ENCODE measurements around the gene POLR2J. TPM values are rescaled to one million over a fixed set of nuclear protein-coding genes. Genes with fewer than 3 reads are reported as not detected.
"Not testable (repeated sequence)": the region's sequence is repeated elsewhere in the genome, so short reads cannot be mapped to it uniquely, and the experiment has no call there.

Gene POLR2J
- total RNA-seq, 1 experiment from 2014 or later, result 70.0 TPM

DNA sequence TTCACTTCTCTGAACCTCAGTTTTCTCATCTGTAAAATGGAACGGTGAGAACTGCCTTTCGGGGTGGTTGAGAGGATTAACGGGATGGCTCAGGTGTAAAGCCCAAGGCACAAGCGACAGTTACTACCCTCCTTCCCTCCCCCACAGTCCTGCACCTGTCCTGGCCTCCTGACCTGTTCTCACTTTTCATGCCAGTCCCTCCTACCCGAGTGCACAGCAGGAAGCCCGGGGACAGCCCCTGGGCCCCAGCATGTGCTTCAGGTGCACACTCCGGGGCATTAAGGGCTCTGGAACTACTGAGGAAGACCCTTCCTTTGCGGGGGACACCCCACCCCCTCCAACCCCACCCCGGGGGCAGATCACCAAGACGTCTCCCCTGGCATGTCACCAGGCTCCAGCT lies 38.2 kb upstream of the POLR2J start:
- H3K4me1 Mint-ChIP-seq (ENCODE audit: low read depth, unreplicated experiment); H3K4me3 Mint-ChIP-seq (ENCODE audit: unreplicated experiment); H3K4me3 ChIP-seq (ENCODE audit: low read depth, low read length); H3K9me3 ChIP-seq; intact Hi-C loops (cut with micrococcal nuclease; ENCODE audit: unreplicated experiment); CTCF ChIA-PET; H3K9me3 Mint-ChIP-seq (ENCODE audit: unreplicated experiment); BruUV-seq (replicated peaks); H3K4me1 ChIP-seq; DNase-seq; H3K27ac Mint-ChIP-seq (ENCODE audit: unreplicated experiment); H3K27me3 Mint-ChIP-seq (ENCODE audit: insufficient read depth, unreplicated experiment); POLR2A ChIA-PET; H3K36me3 ChIP-seq (ENCODE audit: control insufficient read depth, insufficient read depth, low read length); H3K36me3 Mint-ChIP-seq (ENCODE audit: insufficient read depth, unreplicated experiment); H3K27me3 ChIP-seq (replicated peaks; ENCODE audit: control insufficient read depth, insufficient read depth, low read length): not testable (repeated sequence)

DNA sequence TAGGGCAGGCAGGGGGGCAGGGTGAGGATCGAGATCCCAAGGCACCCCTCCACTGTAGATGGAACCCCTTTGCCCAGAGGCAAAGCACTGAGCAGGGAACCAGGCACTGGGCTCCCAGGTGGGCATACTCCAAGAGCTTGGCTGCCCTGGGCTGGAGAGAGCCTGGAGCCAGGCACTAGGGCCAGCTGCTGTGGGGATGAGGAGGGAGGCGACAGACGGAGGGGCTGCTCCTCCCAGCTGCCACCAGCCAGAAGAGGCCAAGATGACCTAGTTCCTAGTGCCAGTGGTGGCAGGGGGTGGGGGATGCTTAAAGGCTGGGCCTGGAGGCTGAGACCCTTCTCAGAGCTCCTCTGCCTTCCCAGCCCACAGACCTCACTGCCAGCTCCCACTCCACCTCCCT lies 37.2 kb upstream of the POLR2J start:
- H3K27me3 Mint-ChIP-seq (ENCODE audit: insufficient read depth, unreplicated experiment); H3K4me3 ChIP-seq (ENCODE audit: low read depth, low read length); DNase-seq; H3K36me3 ChIP-seq (ENCODE audit: control insufficient read depth, insufficient read depth, low read length); intact Hi-C loops (cut with micrococcal nuclease; ENCODE audit: unreplicated experiment); BruUV-seq (replicated peaks); H3K4me3 Mint-ChIP-seq (ENCODE audit: unreplicated experiment); H3K36me3 Mint-ChIP-seq (ENCODE audit: insufficient read depth, unreplicated experiment); H3K9me3 Mint-ChIP-seq (ENCODE audit: unreplicated experiment); H3K27ac Mint-ChIP-seq (ENCODE audit: unreplicated experiment); H3K9me3 ChIP-seq; H3K4me1 ChIP-seq; POLR2A ChIA-PET; H3K27me3 ChIP-seq (replicated peaks; ENCODE audit: control insufficient read depth, insufficient read depth, low read length); CTCF ChIA-PET; H3K4me1 Mint-ChIP-seq (ENCODE audit: low read depth, unreplicated experiment): not testable (repeated sequence)

DNA sequence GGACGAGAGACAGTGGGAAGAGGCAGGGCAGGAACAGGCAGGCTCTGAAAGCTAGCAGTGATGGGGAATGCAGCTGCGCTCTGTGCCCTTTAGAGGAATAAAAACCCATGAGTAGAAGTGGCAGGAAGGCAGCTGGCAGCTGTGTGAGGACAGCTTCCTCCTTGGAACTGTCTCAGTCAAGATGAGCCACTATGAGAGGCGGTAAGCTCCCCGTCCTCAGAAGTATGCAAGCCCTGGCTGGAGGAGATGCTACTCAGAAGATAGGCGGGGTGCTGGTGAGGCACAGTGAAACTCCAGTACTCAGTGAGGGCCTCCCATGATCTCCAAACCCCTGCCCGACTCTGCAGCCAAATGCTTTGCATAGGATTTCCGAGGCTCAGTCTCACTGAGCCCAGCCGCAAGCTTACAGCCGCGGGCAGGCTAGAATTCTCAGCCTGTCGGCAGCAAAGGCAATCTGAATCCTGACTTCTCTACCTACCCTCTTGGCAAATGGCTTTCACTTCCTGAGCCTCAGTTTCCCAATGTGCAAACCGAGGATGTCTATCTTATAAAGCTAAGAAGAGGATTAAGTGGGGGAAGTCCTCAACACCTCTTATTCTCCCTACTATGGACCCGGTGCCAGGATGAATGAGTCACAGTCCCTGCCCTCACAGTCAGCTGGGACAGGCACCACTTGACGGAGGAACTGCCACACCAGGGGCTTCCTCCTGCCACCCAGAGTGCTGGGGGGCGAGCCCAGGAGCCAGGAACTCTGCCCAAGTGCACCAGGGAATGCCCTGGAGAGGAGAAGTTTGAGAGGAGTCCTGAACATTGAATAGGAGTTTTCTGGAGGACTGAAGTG lies 36.4 kb upstream of the POLR2J start:
- POLR2A ChIA-PET, result not testable (repeated sequence)

DNA sequence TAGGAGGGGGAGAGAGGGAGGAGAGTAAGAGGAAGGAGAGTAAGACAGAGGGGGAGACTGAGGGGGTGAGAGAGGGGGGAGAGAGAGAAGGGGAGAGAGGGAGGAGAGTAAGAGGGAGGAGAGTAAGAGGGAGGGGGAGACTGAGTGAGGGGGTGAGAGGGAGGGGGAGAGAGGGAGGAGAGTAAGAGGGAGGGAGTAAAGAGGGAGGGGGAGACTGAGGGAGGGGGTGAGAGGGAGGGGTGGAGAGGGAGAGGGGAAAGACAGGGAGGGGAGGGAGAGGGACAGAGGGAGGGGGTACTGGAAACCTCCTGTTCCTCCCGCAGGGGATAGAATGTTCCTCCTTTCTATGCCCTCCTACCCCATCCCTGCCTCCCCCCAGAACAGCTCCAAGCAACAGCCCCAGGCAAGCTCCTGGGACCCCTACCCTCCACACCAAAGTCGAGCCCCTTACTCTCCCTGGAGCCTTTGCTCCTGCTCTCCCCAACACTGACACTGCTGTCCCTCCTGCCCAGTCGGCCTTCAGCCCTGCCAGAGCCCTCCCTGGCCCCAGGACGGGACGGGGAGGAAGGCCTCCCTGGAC lies 34.0 kb upstream of the POLR2J start:
- not testable (repeated sequence) for H3K4me1 Mint-ChIP-seq (ENCODE audit: low read depth, unreplicated experiment); H3K27ac Mint-ChIP-seq (ENCODE audit: unreplicated experiment)

More for the DNA sequence above, 36.4 kb upstream of the POLR2J start:
- H3K36me3 Mint-ChIP-seq (ENCODE audit: insufficient read depth, unreplicated experiment); intact Hi-C loops (cut with micrococcal nuclease; ENCODE audit: unreplicated experiment); H3K36me3 ChIP-seq (ENCODE audit: control insufficient read depth, insufficient read depth, low read length); H3K9me3 ChIP-seq; H3K9me3 Mint-ChIP-seq (ENCODE audit: unreplicated experiment); H3K27me3 ChIP-seq (replicated peaks; ENCODE audit: control insufficient read depth, insufficient read depth, low read length); CTCF ChIA-PET; H3K27me3 Mint-ChIP-seq (ENCODE audit: insufficient read depth, unreplicated experiment); H3K4me3 ChIP-seq (ENCODE audit: low read depth, low read length); H3K4me1 ChIP-seq; BruUV-seq (replicated peaks); H3K4me3 Mint-ChIP-seq (ENCODE audit: unreplicated experiment); H3K27ac Mint-ChIP-seq (ENCODE audit: unreplicated experiment); H3K4me1 Mint-ChIP-seq (ENCODE audit: low read depth, unreplicated experiment): not testable (repeated sequence)
- peak in 1 of 2 experiments; percentile 0 for DNase-seq

DNA sequence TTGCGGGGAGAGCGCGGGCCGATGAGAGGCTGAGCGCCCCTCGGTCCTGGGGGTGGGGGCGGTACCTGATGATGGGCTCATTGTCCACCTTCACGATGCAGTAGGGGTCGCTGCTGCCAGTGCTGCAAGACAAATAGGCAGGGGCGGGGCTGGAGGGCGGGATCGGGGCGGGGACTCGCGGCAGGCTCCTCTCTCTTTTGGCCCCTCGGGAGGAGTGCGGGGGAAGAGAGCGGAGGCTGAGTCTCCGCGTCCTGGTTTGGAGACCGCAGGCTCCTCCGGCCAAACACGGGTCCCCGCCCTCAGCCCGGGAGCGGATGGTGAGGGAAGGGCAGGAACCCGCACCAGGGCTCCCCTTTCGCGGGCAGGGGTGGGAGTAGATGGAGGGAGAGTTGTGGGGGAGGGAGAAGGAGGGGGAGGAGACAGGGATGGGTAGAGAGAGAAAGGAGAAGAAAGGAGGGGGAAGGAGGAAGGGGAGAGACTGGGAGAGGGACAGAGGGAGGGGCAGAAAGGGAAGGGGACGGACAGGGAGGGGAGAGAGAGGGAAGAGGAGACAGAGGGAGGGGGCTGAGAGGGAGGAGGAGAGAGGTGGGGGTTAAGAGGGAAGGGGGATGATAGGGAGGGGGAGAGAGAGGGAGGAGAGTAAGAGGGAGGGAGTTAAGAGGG lies 33.3 kb upstream of the POLR2J start:
- H3K9me3 ChIP-seq; BruUV-seq (replicated peaks); POLR2A ChIA-PET; H3K27me3 Mint-ChIP-seq (ENCODE audit: insufficient read depth, unreplicated experiment); H3K4me1 Mint-ChIP-seq (ENCODE audit: low read depth, unreplicated experiment); DNase-seq; H3K27me3 ChIP-seq (replicated peaks; ENCODE audit: control insufficient read depth, insufficient read depth, low read length); H3K9me3 Mint-ChIP-seq (ENCODE audit: unreplicated experiment); H3K4me3 Mint-ChIP-seq (ENCODE audit: unreplicated experiment); intact Hi-C loops (cut with micrococcal nuclease; ENCODE audit: unreplicated experiment); H3K4me1 ChIP-seq; CTCF ChIA-PET; H3K27ac Mint-ChIP-seq (ENCODE audit: unreplicated experiment); H3K4me3 ChIP-seq (ENCODE audit: low read depth, low read length); H3K36me3 ChIP-seq (ENCODE audit: control insufficient read depth, insufficient read depth, low read length); H3K36me3 Mint-ChIP-seq (ENCODE audit: insufficient read depth, unreplicated experiment): not testable (repeated sequence)

More for the DNA sequence above, 34.0 kb upstream of the POLR2J start:
- H3K36me3 Mint-ChIP-seq (ENCODE audit: insufficient read depth, unreplicated experiment); CTCF ChIA-PET; H3K9me3 Mint-ChIP-seq (ENCODE audit: unreplicated experiment); POLR2A ChIA-PET; BruUV-seq (replicated peaks); H3K27me3 ChIP-seq (replicated peaks; ENCODE audit: control insufficient read depth, insufficient read depth, low read length); H3K4me3 ChIP-seq (ENCODE audit: low read depth, low read length); DNase-seq; intact Hi-C loops (cut with micrococcal nuclease; ENCODE audit: unreplicated experiment); H3K27me3 Mint-ChIP-seq (ENCODE audit: insufficient read depth, unreplicated experiment); H3K9me3 ChIP-seq; H3K36me3 ChIP-seq (ENCODE audit: control insufficient read depth, insufficient read depth, low read length); H3K4me1 ChIP-seq: not testable (repeated sequence)
- H3K4me3 Mint-ChIP-seq (ENCODE audit: unreplicated experiment), result peak overlapping the region; percentile 11

DNA sequence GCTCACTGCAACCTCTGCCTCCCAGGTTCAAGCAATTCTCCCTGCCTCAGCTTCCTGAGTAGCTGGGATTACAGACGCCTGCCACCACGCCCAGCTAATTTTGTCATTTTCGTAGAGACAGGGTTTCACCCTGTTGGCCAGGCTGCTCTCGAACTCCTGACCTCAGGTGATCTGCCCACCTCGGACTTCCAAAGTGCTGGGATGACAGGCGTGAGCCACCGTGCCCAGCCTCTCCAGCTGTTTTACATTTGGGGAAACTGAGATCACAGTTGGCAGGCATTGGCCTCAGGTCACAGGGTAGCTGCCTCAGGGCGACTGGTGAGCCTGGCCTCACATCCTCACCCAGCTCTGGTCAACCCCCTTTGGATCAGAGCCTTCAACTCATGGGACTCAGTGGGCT lies 31.9 kb upstream of the POLR2J start:
- H3K4me1 Mint-ChIP-seq (ENCODE audit: low read depth, unreplicated experiment); H3K9me3 Mint-ChIP-seq (ENCODE audit: unreplicated experiment): not testable (repeated sequence)

More for the DNA sequence above, 31.9 kb upstream of the POLR2J start:
- H3K36me3 Mint-ChIP-seq (ENCODE audit: insufficient read depth, unreplicated experiment); H3K36me3 ChIP-seq (ENCODE audit: control insufficient read depth, insufficient read depth, low read length); H3K27me3 ChIP-seq (replicated peaks; ENCODE audit: control insufficient read depth, insufficient read depth, low read length); DNase-seq; CTCF ChIA-PET; H3K4me3 Mint-ChIP-seq (ENCODE audit: unreplicated experiment); H3K27ac Mint-ChIP-seq (ENCODE audit: unreplicated experiment); POLR2A ChIA-PET; H3K4me3 ChIP-seq (ENCODE audit: low read depth, low read length); intact Hi-C loops (cut with micrococcal nuclease; ENCODE audit: unreplicated experiment); BruUV-seq (replicated peaks); H3K9me3 ChIP-seq; H3K4me1 ChIP-seq; H3K27me3 Mint-ChIP-seq (ENCODE audit: insufficient read depth, unreplicated experiment): not testable (repeated sequence)
